Loucy (cell line): ENCODE measurements around the gene NAT14.

Source experiments
- H2AFZ ChIP-seq: fragments of 200-600 bp; sonication (generic); 2 replicates; pipeline ENCODE4 v1.6.0; 2016; ENCODE audit warnings: antibody characterized with exemption, mild to moderate bottlenecking, low read length, moderate library complexity
- H3F3A ChIP-seq: fragments of 200-600 bp; 2 replicates; pipeline ENCODE4 v1.6.0; 2016; ENCODE audit warnings: antibody characterized with exemption, low read depth, mild to moderate bottlenecking
- H3K27me3 ChIP-seq: fragments of 200-600 bp; sonication (generic); 2 replicates; pipeline ENCODE4 v1.6.1; 2014; ENCODE audit warnings: low read length, mild to moderate bottlenecking; ENCODE audit not compliant: insufficient read depth, poor library complexity, severe bottlenecking
- H3K36me3 ChIP-seq: fragments of 200-600 bp; sonication (generic); 2 replicates; pipeline ENCODE4 v1.6.1; 2016; ENCODE audit warnings: low read length; ENCODE audit not compliant: insufficient read depth
- H3K4me1 ChIP-seq: fragments of 200-600 bp; sonication (generic); 2 replicates; pipeline ENCODE4 v1.5.1; 2014; ENCODE audit warnings: low read length, mild to moderate bottlenecking; ENCODE audit not compliant: insufficient read depth, poor library complexity, severe bottlenecking
- H3K4me2 ChIP-seq: fragments of 200-600 bp; sonication (generic); 2 replicates; pipeline ENCODE4 v1.6.0; 2014; ENCODE audit warnings: antibody characterized with exemption, low read length, low read depth, mild to moderate bottlenecking; ENCODE audit not compliant: poor library complexity, severe bottlenecking
- H3K4me3 ChIP-seq: fragments of 200-600 bp; sonication (generic); 2 replicates; pipeline ENCODE4 v1.5.1; 2014; ENCODE audit warnings: low read length, mild to moderate bottlenecking, mixed read lengths; ENCODE audit not compliant: poor library complexity, severe bottlenecking
- H3K79me2 ChIP-seq: fragments of 200-600 bp; sonication (generic); 2 replicates; pipeline ENCODE4 v1.6.1; 2014; ENCODE audit warnings: low read length; ENCODE audit not compliant: insufficient read depth
- H3K9ac ChIP-seq: fragments of 200-600 bp; sonication (generic); 2 replicates; pipeline ENCODE4 v1.6.0; 2014; ENCODE audit warnings: mild to moderate bottlenecking, low read depth, low read length, moderate library complexity; ENCODE audit not compliant: poor library complexity, severe bottlenecking
- H3K9me2 ChIP-seq: fragments of 200-600 bp; sonication (generic); replicated peaks from 2 replicates; pipeline ENCODE4 v1.6.1; 2016; ENCODE audit warnings: low read depth, low read length, mixed read lengths
- H3K9me3 ChIP-seq: fragments of 200-600 bp; sonication (generic); 2 replicates; pipeline ENCODE4 v1.6.1; 2014; ENCODE audit warnings: mild to moderate bottlenecking, antibody characterized with exemption, low read length, low read depth; ENCODE audit not compliant: insufficient read depth
- H4K20me1 ChIP-seq: fragments of 200-600 bp; sonication (generic); 2 replicates; pipeline ENCODE4 v1.6.0; 2014; ENCODE audit warnings: antibody characterized with exemption, low read length, mild to moderate bottlenecking; ENCODE audit not compliant: insufficient read depth, poor library complexity, severe bottlenecking
- CTCF ChIP-seq: fragments of 200-600 bp; sonication (generic); conservative IDR thresholded peaks from 2 replicates; pipeline ENCODE4 v1.5.1; 2014; ENCODE audit warnings: mild to moderate bottlenecking, antibody characterized with exemption, low read length
- EZH2phosphoT487 ChIP-seq: fragments of 200-600 bp; IDR thresholded peaks from 2 replicates; pipeline ENCODE4 v1.6.1; 2018; ENCODE audit warnings: antibody characterized with exemption, mild to moderate bottlenecking, moderate library complexity, borderline replicate concordance

NAT14 gene

GRCh38 chr19:55481148-55481793 is 3.7 kb upstream of the NAT14 start:
- H3K27me3 ChIP-seq: no peaks in the 10 kb centered on the region
- H3K36me3 ChIP-seq: no peaks in the 10 kb centered on the region
- H3K4me2 ChIP-seq: no peak overlapping the region
- peaks cover 8% of the 10 kb centered on the region for H4K20me1 ChIP-seq
- H3F3A ChIP-seq: no peaks in the 10 kb centered on the region
- TF ChIP-seq CTCF: no peak
- no peak for TF ChIP-seq EZH2phosphoT487
- H3K9ac ChIP-seq: no peak overlapping the region
- H3K79me2 ChIP-seq: peaks cover 19% of the 10 kb centered on the region
- no peak overlapping the region for H2AFZ ChIP-seq
- no peaks in the 10 kb centered on the region for H3K9me3 ChIP-seq
- no peak overlapping the region for H3K4me3 ChIP-seq
- peaks cover 25% of the 10 kb centered on the region for H3K4me1 ChIP-seq
- H3K9me2 ChIP-seq: no peaks in the 10 kb centered on the region

- H3K4me1 ChIP-seq: peaks cover 26% of the 10 kb centered on the region
- H3K36me3 ChIP-seq: no peaks in the 10 kb centered on the region
- H4K20me1 ChIP-seq: peaks cover 8% of the 10 kb centered on the region
- no peak overlapping the region for H2AFZ ChIP-seq
- no peaks in the 10 kb centered on the region for H3K27me3 ChIP-seq
- no peaks in the 10 kb centered on the region for H3F3A ChIP-seq
- H3K4me2 ChIP-seq: no peak overlapping the region
- H3K9me2 ChIP-seq: no peaks in the 10 kb centered on the region
- no peak overlapping the region for H3K4me3 ChIP-seq
- TF ChIP-seq EZH2phosphoT487 (no peak), CTCF (no peak)
- H3K9ac ChIP-seq: no peak overlapping the region
- H3K9me3 ChIP-seq: no peaks in the 10 kb centered on the region
- peaks cover 19% of the 10 kb centered on the region for H3K79me2 ChIP-seq
Measured at GRCh38 chr19:55481794-55482155, 3.2 kb upstream of the NAT14 start.

GRCh38 chr19:55482156-55482961 is 2.6 kb upstream of the NAT14 start:
- Histone ChIP-seq H3F3A (no peaks in the 10 kb centered on the region), H3K9me3 (no peaks in the 10 kb centered on the region), H4K20me1 (peaks cover 8% of the 10 kb centered on the region), H3K79me2 (peaks cover 19% of the 10 kb centered on the region), H2AFZ (no peak overlapping the region), H3K9ac (no peak overlapping the region), H3K9me2 (no peaks in the 10 kb centered on the region), H3K36me3 (no peaks in the 10 kb centered on the region), H3K4me1 (peaks cover 30% of the 10 kb centered on the region), H3K27me3 (no peaks in the 10 kb centered on the region), H3K4me2 (no peak overlapping the region), H3K4me3 (no peak overlapping the region)
- TF ChIP-seq EZH2phosphoT487 (no peak), CTCF (no peak)
